K562 (cell line): ENCODE data around the gene MSL3. TPM values are rescaled to one million over a fixed set of nuclear protein-coding genes. Genes with fewer than 3 reads are reported as not detected.

Experiments
- ASH1L ChIP-seq: fragments of 450-650 bp; IDR thresholded peaks from 2 replicates; pipeline ENCODE4 v1.6.1; 2018; ENCODE audit warnings: borderline replicate concordance, mild to moderate bottlenecking, low read depth; ENCODE audit not compliant: partially characterized antibody
- CAMTA2 ChIP-seq: fragments of 250-450 bp; sonication (Bioruptor Pico); conservative IDR thresholded peaks from 2 replicates; pipeline ENCODE4 v1.5.1; 2022
- LCOR ChIP-seq: sonication (generic); formaldehyde crosslinking; IDR thresholded peaks from 2 replicates; pipeline ENCODE4 v1.8.0; 2022; ENCODE audit warnings: mild to moderate bottlenecking, missing genetic modification reagents
- MECOM ChIP-seq: fragments of 250-450 bp; sonication (Bioruptor Pico); IDR thresholded peaks from 2 replicates; pipeline ENCODE4 v1.8.0; 2022; ENCODE audit warnings: inconsistent platforms
- NCOA1 ChIP-seq: fragments of 450-650 bp; IDR thresholded peaks from 2 replicates; pipeline ENCODE4 v1.6.1; 2016; ENCODE audit warnings: low read depth
- NFE2L1 ChIP-seq: fragments of 450-650 bp; IDR thresholded peaks from 2 replicates; pipeline ENCODE4 v1.6.1; 2016; ENCODE audit warnings: missing genetic modification characterization, low read depth, mild to moderate bottlenecking, missing compliant biosample characterization, moderate library complexity, borderline replicate concordance
- NFIX ChIP-seq: fragments of 250-450 bp; sonication (Bioruptor Pico); IDR thresholded peaks from 2 replicates; pipeline ENCODE4 v1.4.0; 2020; ENCODE audit warnings: low read depth, mild to moderate bottlenecking, moderate library complexity
- PHF20 ChIP-seq: fragments of 450-650 bp; IDR thresholded peaks from 2 replicates; pipeline ENCODE4 v1.6.1; 2018; ENCODE audit not compliant: partially characterized antibody
- SIN3B ChIP-seq: fragments of 450-650 bp; IDR thresholded peaks from 2 replicates; pipeline ENCODE4 v1.6.1; 2017; ENCODE audit warnings: low read depth, mild to moderate bottlenecking, moderate library complexity
- SRSF9 ChIP-seq: fragments of 200-400 bp; formaldehyde crosslinking; IDR thresholded peaks from 2 replicates; pipeline ENCODE4 v1.6.1; 2017; ENCODE audit warnings: low read depth, low read length, borderline replicate concordance
- TEAD2 ChIP-seq: fragments of 450-650 bp; IDR thresholded peaks from 2 replicates; pipeline ENCODE4 v1.6.1; 2016; ENCODE audit warnings: missing genetic modification characterization, control low read depth, missing compliant biosample characterization
- YBX1 ChIP-seq: fragments of 450-650 bp; IDR thresholded peaks from 2 replicates; pipeline ENCODE4 v1.7.1; 2016; ENCODE audit warnings: mild to moderate bottlenecking
- ZC3H8 ChIP-seq: fragments of 450-650 bp; IDR thresholded peaks from 2 replicates; pipeline ENCODE4 v1.6.1; 2017
- ZNF431 ChIP-seq: sonication (generic); formaldehyde crosslinking; IDR thresholded peaks from 2 replicates; pipeline ENCODE4 v1.8.0; 2022; ENCODE audit warnings: mild to moderate bottlenecking, missing genetic modification reagents
- ZNF583 ChIP-seq: fragments of 250-450 bp; sonication (Bioruptor Pico); IDR thresholded peaks from 2 replicates; pipeline ENCODE4 v1.4.0; 2020
- ZNF696 ChIP-seq: fragments of 250-450 bp; sonication (Bioruptor Pico); conservative IDR thresholded peaks from 2 replicates; pipeline ENCODE4 v1.4.0; 2020; ENCODE audit warnings: mild to moderate bottlenecking, moderate library complexity
- polyA plus RNA-seq, 8 experiments: library from polyadenylated mRNA; depleted of rRNA in 4 of 8; stranded (reverse) in 5 of 8; unstranded in 3 of 8; fragments of >200 nt; fragmentation: Nextera tagmentation in 2 of 8; fragmentation: Illumina TruSeq in 1 of 8; extraction: Ambion mirVana in 2 of 8; extraction: Trizol in 1 of 8; gene quantifications; 2 replicates each; pipeline versions ENCODE4 v1.2.1 to v1.2.3, GENCODE V29; 2011 to 2014; ENCODE audit warnings: inconsistent platforms in 1 of 8, missing spikeins in 1 of 8
- total RNA-seq, 7 experiments: library from RNA; depleted of rRNA in 6 of 7; stranded (reverse); fragments of >200 nt in 6 of 7; fragmentation: Illumina TruSeq in 2 of 7; extraction: Trizol in 2 of 7; gene quantifications; 2 replicates each; pipeline versions ENCODE4 v1.2.1 to v1.2.3, GENCODE V29; 2011 to 2021; ENCODE audit warnings: low replicate concordance in 1 of 7
- TF ChIP-seq, protein P1 (sequence below): fragments of 450-650 bp; conservative IDR thresholded peaks from 2 replicates; pipeline ENCODE4 v1.6.1; 2016; ENCODE audit warnings: missing genetic modification characterization, low read depth, mild to moderate bottlenecking, control low read depth, missing compliant biosample characterization
- TF ChIP-seq, protein P2 (sequence below): fragments of 250-450 bp; sonication (Bioruptor Pico); IDR thresholded peaks from 2 replicates; pipeline ENCODE4 v1.8.0; 2022; ENCODE audit warnings: inconsistent platforms
- TF ChIP-seq, protein P3 (sequence below): sonication (generic); formaldehyde crosslinking; IDR thresholded peaks from 2 replicates; pipeline ENCODE4 v1.8.1; 2023; ENCODE audit warnings: mild to moderate bottlenecking, missing genetic modification reagents, moderate library complexity
- TF ChIP-seq, protein P4 (sequence below), 3 experiments: IDR thresholded peaks in 2 of 3; conservative IDR thresholded peaks in 1 of 3; 2 replicates each; pipeline ENCODE4 v1.5.1; 2011 to 2012; ENCODE audit warnings: low read length in 3 of 3, mild to moderate bottlenecking in 3 of 3, control low read depth in 2 of 3, improper control_type of control experiment in 1 of 3, inconsistent platforms in 1 of 3, low read depth in 1 of 3, mixed read lengths in 1 of 3, moderate library complexity in 1 of 3; ENCODE audit not compliant: insufficient read depth in 2 of 3
- TF ChIP-seq, protein P5 (sequence below): IDR thresholded peaks from 2 replicates; pipeline ENCODE4 v1.6.1; 2014; ENCODE audit warnings: antibody characterized with exemption

The MSL3 gene
- total and polyA plus RNA-seq, 9 of the 15 experiments (the other 6 are each of a cell fraction or from before 2014, with no cell fraction given), result 21.3 to 39.9 (median 27.1) TPM

GRCh38 chrX:11757719-11758399 lies at the start of gene MSL3 (continued):
- TF ChIP-seq PHF20 (no peak), ZNF431 (CRISPR knock-in tag) (0 out of 2 replicates have a peak, but pooled peaks have one; percentile 42), MECOM (CRISPR knock-in tag) (no peak), CAMTA2 (CRISPR knock-in tag) (no peak), YBX1 (no peak), LCOR (CRISPR knock-in tag) (no peak), ZNF583 (no peak), NFE2L1 (no peak), TEAD2 (no peak), SRSF9 (no peak), ZC3H8 (no peak), SIN3B (peak; percentile 36; the same call in 1 of the 2 replicates), NCOA1 (no peak), ZNF696 (CRISPR knock-in tag) (no peak), ASH1L (no peak), NFIX (no peak)
- TF ChIP-seq, protein P1, sequence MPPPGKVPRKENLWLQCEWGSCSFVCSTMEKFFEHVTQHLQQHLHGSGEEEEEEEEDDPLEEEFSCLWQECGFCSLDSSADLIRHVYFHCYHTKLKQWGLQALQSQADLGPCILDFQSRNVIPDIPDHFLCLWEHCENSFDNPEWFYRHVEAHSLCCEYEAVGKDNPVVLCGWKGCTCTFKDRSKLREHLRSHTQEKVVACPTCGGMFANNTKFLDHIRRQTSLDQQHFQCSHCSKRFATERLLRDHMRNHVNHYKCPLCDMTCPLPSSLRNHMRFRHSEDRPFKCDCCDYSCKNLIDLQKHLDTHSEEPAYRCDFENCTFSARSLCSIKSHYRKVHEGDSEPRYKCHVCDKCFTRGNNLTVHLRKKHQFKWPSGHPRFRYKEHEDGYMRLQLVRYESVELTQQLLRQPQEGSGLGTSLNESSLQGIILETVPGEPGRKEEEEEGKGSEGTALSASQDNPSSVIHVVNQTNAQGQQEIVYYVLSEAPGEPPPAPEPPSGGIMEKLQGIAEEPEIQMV, result no peak
- TF ChIP-seq, protein P2, sequence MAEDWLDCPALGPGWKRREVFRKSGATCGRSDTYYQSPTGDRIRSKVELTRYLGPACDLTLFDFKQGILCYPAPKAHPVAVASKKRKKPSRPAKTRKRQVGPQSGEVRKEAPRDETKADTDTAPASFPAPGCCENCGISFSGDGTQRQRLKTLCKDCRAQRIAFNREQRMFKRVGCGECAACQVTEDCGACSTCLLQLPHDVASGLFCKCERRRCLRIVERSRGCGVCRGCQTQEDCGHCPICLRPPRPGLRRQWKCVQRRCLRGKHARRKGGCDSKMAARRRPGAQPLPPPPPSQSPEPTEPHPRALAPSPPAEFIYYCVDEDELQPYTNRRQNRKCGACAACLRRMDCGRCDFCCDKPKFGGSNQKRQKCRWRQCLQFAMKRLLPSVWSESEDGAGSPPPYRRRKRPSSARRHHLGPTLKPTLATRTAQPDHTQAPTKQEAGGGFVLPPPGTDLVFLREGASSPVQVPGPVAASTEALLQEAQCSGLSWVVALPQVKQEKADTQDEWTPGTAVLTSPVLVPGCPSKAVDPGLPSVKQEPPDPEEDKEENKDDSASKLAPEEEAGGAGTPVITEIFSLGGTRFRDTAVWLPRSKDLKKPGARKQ (CRISPR knock-in tag), result no peak
- TF ChIP-seq, protein P3, sequence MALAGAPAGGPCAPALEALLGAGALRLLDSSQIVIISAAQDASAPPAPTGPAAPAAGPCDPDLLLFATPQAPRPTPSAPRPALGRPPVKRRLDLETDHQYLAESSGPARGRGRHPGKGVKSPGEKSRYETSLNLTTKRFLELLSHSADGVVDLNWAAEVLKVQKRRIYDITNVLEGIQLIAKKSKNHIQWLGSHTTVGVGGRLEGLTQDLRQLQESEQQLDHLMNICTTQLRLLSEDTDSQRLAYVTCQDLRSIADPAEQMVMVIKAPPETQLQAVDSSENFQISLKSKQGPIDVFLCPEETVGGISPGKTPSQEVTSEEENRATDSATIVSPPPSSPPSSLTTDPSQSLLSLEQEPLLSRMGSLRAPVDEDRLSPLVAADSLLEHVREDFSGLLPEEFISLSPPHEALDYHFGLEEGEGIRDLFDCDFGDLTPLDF (CRISPR knock-in tag), result 0 out of 2 replicates have a peak, but pooled peaks have one; percentile 31
- TF ChIP-seq, protein P4, sequence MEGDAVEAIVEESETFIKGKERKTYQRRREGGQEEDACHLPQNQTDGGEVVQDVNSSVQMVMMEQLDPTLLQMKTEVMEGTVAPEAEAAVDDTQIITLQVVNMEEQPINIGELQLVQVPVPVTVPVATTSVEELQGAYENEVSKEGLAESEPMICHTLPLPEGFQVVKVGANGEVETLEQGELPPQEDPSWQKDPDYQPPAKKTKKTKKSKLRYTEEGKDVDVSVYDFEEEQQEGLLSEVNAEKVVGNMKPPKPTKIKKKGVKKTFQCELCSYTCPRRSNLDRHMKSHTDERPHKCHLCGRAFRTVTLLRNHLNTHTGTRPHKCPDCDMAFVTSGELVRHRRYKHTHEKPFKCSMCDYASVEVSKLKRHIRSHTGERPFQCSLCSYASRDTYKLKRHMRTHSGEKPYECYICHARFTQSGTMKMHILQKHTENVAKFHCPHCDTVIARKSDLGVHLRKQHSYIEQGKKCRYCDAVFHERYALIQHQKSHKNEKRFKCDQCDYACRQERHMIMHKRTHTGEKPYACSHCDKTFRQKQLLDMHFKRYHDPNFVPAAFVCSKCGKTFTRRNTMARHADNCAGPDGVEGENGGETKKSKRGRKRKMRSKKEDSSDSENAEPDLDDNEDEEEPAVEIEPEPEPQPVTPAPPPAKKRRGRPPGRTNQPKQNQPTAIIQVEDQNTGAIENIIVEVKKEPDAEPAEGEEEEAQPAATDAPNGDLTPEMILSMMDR (IDR thresholded peaks at IDR 0.05 in 2 of 3, conservative IDR thresholded peaks at IDR 0.05 in 1 of 3; ENCODE audit: insufficient read depth in 2 of 3, low read depth in 1 of 3, low read length in 3 of 3), result no peak
- TF ChIP-seq, protein P5, sequence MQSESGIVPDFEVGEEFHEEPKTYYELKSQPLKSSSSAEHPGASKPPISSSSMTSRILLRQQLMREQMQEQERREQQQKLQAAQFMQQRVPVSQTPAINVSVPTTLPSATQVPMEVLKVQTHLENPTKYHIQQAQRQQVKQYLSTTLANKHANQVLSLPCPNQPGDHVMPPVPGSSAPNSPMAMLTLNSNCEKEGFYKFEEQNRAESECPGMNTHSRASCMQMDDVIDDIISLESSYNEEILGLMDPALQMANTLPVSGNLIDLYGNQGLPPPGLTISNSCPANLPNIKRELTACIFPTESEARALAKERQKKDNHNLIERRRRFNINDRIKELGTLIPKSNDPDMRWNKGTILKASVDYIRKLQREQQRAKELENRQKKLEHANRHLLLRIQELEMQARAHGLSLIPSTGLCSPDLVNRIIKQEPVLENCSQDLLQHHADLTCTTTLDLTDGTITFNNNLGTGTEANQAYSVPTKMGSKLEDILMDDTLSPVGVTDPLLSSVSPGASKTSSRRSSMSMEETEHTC, result no peak
